MCF 10A (cell line): ENCODE measurements around the gene KIF1B. TPM values are rescaled to one million over a fixed set of nuclear protein-coding genes. Genes with fewer than 3 reads are reported as not detected.

Experiments
- BruUV-seq: library from RNA; stranded (reverse); fragments of 400-500 nt; replicated peaks from 2 replicates; lab custom pipeline; 2021; lab: Mats Ljungman, UMichigan
- CTCF ChIA-PET: fragments of 300-600 bp; sonication (Branson Sonifier 250); formaldehyde crosslinking; extraction: SDS; loops from one replicate; lab custom pipeline; 2021; ENCODE audit warnings: antibody characterized with exemption, inconsistent platforms; lab: Yijun Ruan, JAX
- POLR2A ChIA-PET: fragments of 300-600, 350-650 bp; sonication (Branson Sonifier 250); formaldehyde crosslinking; extraction: SDS; loops from one replicate; lab custom pipeline; 2020; ENCODE audit warnings: antibody characterized with exemption, inconsistent platforms; lab: Yijun Ruan, JAX
- DNase-seq: peaks from one replicate; pipeline ENCODE4 v3.0.0-alpha.2; 2018; ENCODE audit not compliant: unreplicated experiment
- H3K27ac Mint-ChIP-seq: one replicate; pipeline ENCODE4 v1.8.0; 2022; ENCODE audit warnings: mild to moderate bottlenecking, low read depth, mixed read lengths; ENCODE audit not compliant: unreplicated experiment
- H3K27me3 Mint-ChIP-seq: one replicate; pipeline ENCODE4 v1.8.0; 2022; ENCODE audit warnings: mixed read lengths; ENCODE audit not compliant: insufficient read depth, unreplicated experiment
- H3K36me3 Mint-ChIP-seq: one replicate; pipeline ENCODE4 v1.8.0; 2022; ENCODE audit warnings: mild to moderate bottlenecking, moderate library complexity, mixed read lengths; ENCODE audit not compliant: insufficient read depth, unreplicated experiment
- H3K4me1 Mint-ChIP-seq: one replicate; pipeline ENCODE4 v1.8.0; 2022; ENCODE audit warnings: mixed read lengths; ENCODE audit not compliant: insufficient read depth, unreplicated experiment
- H3K4me3 Mint-ChIP-seq: one replicate; pipeline ENCODE4 v1.8.0; 2022; ENCODE audit warnings: mild to moderate bottlenecking, moderate library complexity, mixed read lengths; ENCODE audit not compliant: unreplicated experiment
- H3K9me3 Mint-ChIP-seq: one replicate; pipeline ENCODE4 v1.8.0; 2022; ENCODE audit warnings: mixed read lengths; ENCODE audit not compliant: unreplicated experiment
- intact Hi-C: fragments of 100-400 bp; cut with micrococcal nuclease; formaldehyde crosslinking; loops from 2 replicates; pipeline ENCODE4 v1.14.1; 2022
- total RNA-seq: library from RNA; stranded (reverse); gene quantifications from 2 replicates; pipeline ENCODE4 v1.2.3, GENCODE V29; 2022
- TF ChIP-seq, protein P1 (sequence below): fragments of 200-600 bp; IDR thresholded peaks from one replicate; pipeline ENCODE4 v1.8.0; 2022; ENCODE audit warnings: antibody characterized with exemption, mild to moderate bottlenecking; ENCODE audit not compliant: unreplicated experiment

Gene KIF1B
- total RNA-seq, 1 experiment from 2014 or later: 35.9 TPM

DNA sequence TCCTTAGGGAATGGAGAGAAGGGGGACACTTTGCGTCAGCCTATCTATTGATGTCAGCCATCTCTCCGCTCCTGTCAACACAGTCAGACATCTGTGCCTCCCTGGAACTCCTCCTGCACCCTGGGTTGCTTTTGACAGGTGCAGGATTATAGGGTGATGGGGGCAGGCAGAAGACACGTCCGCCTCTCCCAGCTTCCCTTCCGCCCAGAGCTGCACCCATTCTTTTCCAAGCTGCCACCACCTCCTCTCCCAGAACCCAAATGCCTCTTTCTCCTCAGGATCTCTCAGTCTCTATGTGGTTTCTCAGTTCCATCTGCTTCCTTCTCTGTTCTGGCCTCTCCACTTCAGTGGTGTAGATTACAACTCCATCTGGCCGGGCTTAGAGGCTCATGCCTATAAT lies 17.1 kb upstream of the KIF1B start:
- H3K4me1 Mint-ChIP-seq: no peaks in the 10 kb centered on the region
- CTCF ChIA-PET: interaction anchor here (1.0 kb wide), 1 partner anchor 16 kb away, joined by 4 read pairs; no protein-coding TSS in a partner anchor
- peaks cover 7% of the 10 kb centered on the region for H3K9me3 Mint-ChIP-seq
- no peaks in the 10 kb centered on the region for H3K36me3 Mint-ChIP-seq
- intact Hi-C loops: no loop called here
- no TSS peak for BruUV-seq
- no peak overlapping the region for H3K27ac Mint-ChIP-seq
- peaks cover 8% of the 10 kb centered on the region for H3K27me3 Mint-ChIP-seq
- no peak overlapping the region for H3K4me3 Mint-ChIP-seq
- TF ChIP-seq, protein P1, sequence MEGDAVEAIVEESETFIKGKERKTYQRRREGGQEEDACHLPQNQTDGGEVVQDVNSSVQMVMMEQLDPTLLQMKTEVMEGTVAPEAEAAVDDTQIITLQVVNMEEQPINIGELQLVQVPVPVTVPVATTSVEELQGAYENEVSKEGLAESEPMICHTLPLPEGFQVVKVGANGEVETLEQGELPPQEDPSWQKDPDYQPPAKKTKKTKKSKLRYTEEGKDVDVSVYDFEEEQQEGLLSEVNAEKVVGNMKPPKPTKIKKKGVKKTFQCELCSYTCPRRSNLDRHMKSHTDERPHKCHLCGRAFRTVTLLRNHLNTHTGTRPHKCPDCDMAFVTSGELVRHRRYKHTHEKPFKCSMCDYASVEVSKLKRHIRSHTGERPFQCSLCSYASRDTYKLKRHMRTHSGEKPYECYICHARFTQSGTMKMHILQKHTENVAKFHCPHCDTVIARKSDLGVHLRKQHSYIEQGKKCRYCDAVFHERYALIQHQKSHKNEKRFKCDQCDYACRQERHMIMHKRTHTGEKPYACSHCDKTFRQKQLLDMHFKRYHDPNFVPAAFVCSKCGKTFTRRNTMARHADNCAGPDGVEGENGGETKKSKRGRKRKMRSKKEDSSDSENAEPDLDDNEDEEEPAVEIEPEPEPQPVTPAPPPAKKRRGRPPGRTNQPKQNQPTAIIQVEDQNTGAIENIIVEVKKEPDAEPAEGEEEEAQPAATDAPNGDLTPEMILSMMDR: no peak
- DNase-seq: no peak
- POLR2A ChIA-PET: interaction anchor here (2.1 kb wide), 1 partner anchor 17 kb away, joined by 5 read pairs; the partner anchor contains the start of gene KIF1B

DNA sequence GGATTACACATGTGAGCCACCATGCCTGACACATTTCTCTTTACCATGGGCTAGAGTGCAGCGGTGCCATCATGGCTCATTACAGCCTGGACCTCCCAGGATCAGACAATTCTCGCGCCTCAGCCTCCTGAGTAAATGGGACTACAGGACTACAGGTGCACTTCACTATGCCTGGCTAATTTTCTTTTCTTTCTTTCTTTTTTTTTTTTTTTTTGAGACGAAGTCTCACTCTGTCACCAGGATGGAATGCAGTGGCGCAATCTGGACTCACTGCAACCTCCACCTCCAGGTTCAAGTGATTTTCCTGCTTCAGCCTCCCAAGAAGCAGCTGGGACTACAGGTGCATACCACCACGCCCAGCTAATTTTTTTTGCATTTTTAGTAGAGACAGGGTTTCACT lies 14.8 kb upstream of the KIF1B start:
- Mint-ChIP-seq H3K27me3 (peaks cover 8% of the 10 kb centered on the region), H3K9me3 (no peaks in the 10 kb centered on the region), H3K27ac (no peak overlapping the region), H3K4me3 (no peak overlapping the region), H3K36me3 (no peaks in the 10 kb centered on the region), H3K4me1 (no peaks in the 10 kb centered on the region)
- TF ChIP-seq, protein P1: no peak
- DNase-seq: peak; percentile 77
- BruUV-seq: no TSS peak
- ChIA-PET POLR2A (interaction anchor here (0.9 to 1.0 kb wide), 2 partner anchors 14 to 17 kb away, joined by 3 read pairs; no protein-coding TSS in a partner anchor), CTCF (interaction anchor here (0.6 kb wide), 1 partner anchor 170 kb away, joined by 3 read pairs; no protein-coding TSS in a partner anchor)
- intact Hi-C loops: no loop called here

DNA sequence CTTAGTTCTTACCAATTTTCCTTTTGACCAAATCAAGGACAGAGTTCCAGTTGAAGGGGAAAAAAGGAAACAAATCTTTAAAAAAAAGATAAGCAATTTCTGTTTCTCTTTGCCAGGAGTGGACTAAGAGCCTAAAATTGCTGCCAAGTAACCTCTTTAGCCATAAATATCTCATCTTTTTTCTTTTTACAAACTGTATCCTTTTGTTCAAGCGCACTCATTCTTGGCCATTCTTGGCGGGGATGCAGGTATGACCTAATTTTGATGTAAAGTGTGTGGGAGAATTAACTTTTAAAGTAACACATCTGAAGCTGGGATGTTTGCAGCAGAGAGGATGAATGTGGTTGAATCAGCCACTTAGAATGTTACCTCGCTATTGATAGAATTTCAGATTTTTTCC lies 13.4 kb upstream of the KIF1B start:
- TF ChIP-seq, protein P1: no peak
- DNase-seq: no peak
- H3K36me3 Mint-ChIP-seq: no peaks in the 10 kb centered on the region
- intact Hi-C loops: no loop called here
- ChIA-PET CTCF (interaction anchor here (0.6 kb wide), 1 partner anchor 55 kb away, joined by 4 read pairs; no protein-coding TSS in a partner anchor), POLR2A (interaction anchor here (0.6 kb wide), 1 partner anchor 755 kb away, joined by 4 read pairs; no protein-coding TSS in a partner anchor)
- H3K27ac Mint-ChIP-seq: no peak overlapping the region
- no peaks in the 10 kb centered on the region for H3K9me3 Mint-ChIP-seq
- no peak overlapping the region for H3K4me3 Mint-ChIP-seq
- peaks cover 8% of the 10 kb centered on the region for H3K27me3 Mint-ChIP-seq
- BruUV-seq: no TSS peak
- H3K4me1 Mint-ChIP-seq: no peaks in the 10 kb centered on the region

DNA sequence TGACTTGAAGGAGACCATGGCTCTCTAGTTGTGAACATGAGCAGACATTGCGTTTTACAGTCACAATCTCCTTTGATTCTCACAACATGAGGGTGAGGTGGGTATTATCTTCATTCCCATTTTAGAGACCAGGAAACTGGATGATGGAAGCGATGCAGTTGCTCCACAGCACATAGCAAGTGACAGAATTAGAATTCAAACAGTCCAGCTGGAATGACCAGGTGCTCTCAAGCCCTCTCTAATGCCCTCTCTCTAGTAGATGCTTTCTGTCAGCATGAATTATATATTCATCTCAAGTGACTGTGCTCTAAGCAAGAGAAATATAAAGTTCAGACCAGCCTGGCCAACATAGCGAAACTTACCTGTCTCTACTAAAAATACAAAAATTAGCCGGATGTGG lies 9.8 kb upstream of the KIF1B start:
- ChIA-PET CTCF (interaction anchor here (0.6 to 1.4 kb wide), 4 partner anchors 9 to 416 kb away, joined by 3 to 7 read pairs (median 5); no protein-coding TSS in a partner anchor), POLR2A (interaction anchor here (1.4 kb wide), 1 partner anchor 9 kb away, joined by 8 read pairs; the partner anchor contains the start of gene KIF1B)
- intact Hi-C loops: no loop called here
- TF ChIP-seq, protein P1: no peak
- Mint-ChIP-seq H3K9me3 (no peaks in the 10 kb centered on the region), H3K4me3 (no peak overlapping the region), H3K27ac (no peak overlapping the region), H3K4me1 (no peaks in the 10 kb centered on the region), H3K27me3 (no peaks in the 10 kb centered on the region), H3K36me3 (no peaks in the 10 kb centered on the region)
- BruUV-seq: no TSS peak
- no peak for DNase-seq
